ENCODE measurements around the gene SH3BGRL2. TPM values are rescaled to one million over a fixed set of nuclear protein-coding genes. Genes with fewer than 3 reads are reported as not detected.

SH3BGRL2 gene
- total and polyA plus RNA-seq, 2 of the 8 experiments (the other 6 are each of a cell fraction or from before 2014, with no cell fraction given): 6.0 to 20.3 TPM

DNA sequence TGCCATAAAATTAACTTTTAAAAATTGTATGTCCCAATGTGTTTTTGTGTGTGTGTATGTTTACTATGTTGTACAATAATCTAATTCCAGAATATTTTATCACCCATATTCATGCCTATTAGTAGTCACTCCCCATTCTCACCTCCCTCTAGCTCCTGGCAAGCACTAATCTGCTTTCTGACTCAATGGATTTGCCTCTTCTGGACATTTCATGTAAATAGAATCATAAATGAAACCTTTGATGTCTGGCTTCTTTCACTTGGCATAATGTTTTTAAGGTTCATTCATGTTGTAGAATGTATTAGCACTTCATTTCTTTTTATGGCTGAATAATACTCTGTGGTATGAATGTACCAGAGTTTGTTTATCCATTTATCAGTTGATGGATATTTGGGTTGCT lies 15.4 kb downstream of the SH3BGRL2 start (continued):
- no peak for TF ChIP-seq CTBP2 (IDR thresholded peaks at IDR 0.05; ENCODE audit: borderline replicate concordance, insufficient read depth, insufficient read length, low read length)
- no peak for TF ChIP-seq TEAD4 (IDR thresholded peaks at IDR 0.05; ENCODE audit: low read depth, low read length)

All from H1 (cell line).